ENCODE measurements around the gene VEGFA. TPM values are rescaled to one million over a fixed set of nuclear protein-coding genes. Genes with fewer than 3 reads are reported as not detected.

The VEGFA gene
- total RNA-seq, 6 donors from 2014 or later: 129 to 564 (median 261) TPM

- 81 to 83% methylated on average over 4 of the region's 4 CpGs for WGBS, 2 donors
- H3K4me1 ChIP-seq: peaks cover 3 to 32% (median 19%) of the 10 kb centered on the region in 4 donors
- DNase-seq: no peak
- no peak for ATAC-seq (ENCODE audit: low FRiP score in 2 of 2)
- no peak overlapping the region for H3K27ac ChIP-seq
- no peaks in the 10 kb centered on the region for H3K9me3 ChIP-seq
- H3K36me3 ChIP-seq: no peaks in the 10 kb centered on the region
- no peaks in the 10 kb centered on the region for H3K27me3 ChIP-seq
- no peak overlapping the region for H3K4me3 ChIP-seq
- TF ChIP-seq CTCF (IDR thresholded peaks at IDR 0.05) (no peak), POLR2AphosphoS5 (IDR thresholded peaks at IDR 0.05) (no peak), POLR2A (IDR thresholded peaks at IDR 0.05) (no peak), EP300 (IDR thresholded peaks at IDR 0.05) (no peak)
Observed at GRCh38 chr6:43821101-43821886, 51.3 kb downstream of the VEGFA start.

DNA sequence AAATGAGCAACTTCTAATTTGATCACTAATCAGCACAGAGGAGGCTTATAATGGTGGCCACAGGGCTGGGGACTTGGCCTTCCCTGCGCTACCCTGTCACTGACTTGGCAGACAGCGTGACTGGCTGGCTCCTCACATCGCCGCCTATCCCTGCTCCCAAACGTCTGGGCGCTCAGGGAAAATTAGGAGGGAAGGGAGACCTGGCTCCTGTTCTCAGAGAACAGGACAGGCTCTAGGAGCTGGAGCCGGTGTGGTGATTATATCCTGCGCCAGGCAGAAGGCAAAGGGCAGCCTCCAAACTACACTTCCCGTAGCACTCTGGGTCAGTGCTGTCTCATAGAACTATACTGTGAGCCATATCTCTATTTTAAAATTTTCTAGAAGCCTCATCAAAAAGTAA, 53.4 kb downstream of the VEGFA start:
- Histone ChIP-seq H3K27ac (peak overlapping the region in 1 of 4 donors; percentile 18), H3K9me3 (no peaks in the 10 kb centered on the region), H3K4me1 (peaks cover 3 to 43% (median 22%) of the 10 kb centered on the region in 4 donors), H3K27me3 (no peaks in the 10 kb centered on the region), H3K4me3 (no peak overlapping the region), H3K36me3 (no peaks in the 10 kb centered on the region)
- ATAC-seq (ENCODE audit: low FRiP score in 2 of 2) (no peak), DNase-seq (no peak)
- 81 to 88% methylated on average over 8 to 9 of the region's 9 CpGs for WGBS, 2 donors
- TF ChIP-seq CTCF (IDR thresholded peaks at IDR 0.05) (no peak), EP300 (IDR thresholded peaks at IDR 0.05) (no peak), POLR2A (IDR thresholded peaks at IDR 0.05) (no peak), POLR2AphosphoS5 (IDR thresholded peaks at IDR 0.05) (no peak)

- peaks cover 3 to 39% (median 22%) of the 10 kb centered on the region in 4 donors for H3K4me1 ChIP-seq
- H3K9me3 ChIP-seq: no peaks in the 10 kb centered on the region
- peak overlapping the region in 3 of 4 donors; percentile 22 to 63 (median 53) for H3K27ac ChIP-seq
- H3K36me3 ChIP-seq: no peaks in the 10 kb centered on the region
- 28 to 43% methylated on average over 7 to 11 of the region's 11 CpGs for WGBS, 2 donors
- TF ChIP-seq POLR2A (IDR thresholded peaks at IDR 0.05): peak in 1 of 4 donors; percentile 9
- peak in 1 of 2 donors; percentile 37 for TF ChIP-seq POLR2AphosphoS5 (IDR thresholded peaks at IDR 0.05)
- TF ChIP-seq EP300 (IDR thresholded peaks at IDR 0.05): peak in 1 of 4 donors; percentile 63
- peak in 1 of 6 experiments; percentile 2 for TF ChIP-seq CTCF (IDR thresholded peaks at IDR 0.05)
- no peaks in the 10 kb centered on the region for H3K27me3 ChIP-seq
- H3K4me3 ChIP-seq: peak overlapping the region in 1 of 4 donors; percentile 6
- DNase-seq (peak in 1 of 2 donors; percentile 77), ATAC-seq (ENCODE audit: low FRiP score in 2 of 2) (peak; percentile 61 to 88)
Observed at GRCh38 chr6:43823879-43824702, 54.1 kb downstream of the VEGFA start.

GRCh38 chr6:43824703-43825064, 54.7 kb downstream of the VEGFA start:
- H3K27ac ChIP-seq: peak overlapping the region in 3 of 4 donors; percentile 22 to 63 (median 53)
- TF ChIP-seq CTCF (IDR thresholded peaks at IDR 0.05) (no peak), EP300 (IDR thresholded peaks at IDR 0.05) (no peak)
- 32 to 43% methylated on average over 2 of the region's 2 CpGs for WGBS, 2 donors
- ATAC-seq (ENCODE audit: low FRiP score in 2 of 2): no peak
- peak overlapping the region in 1 of 4 donors; percentile 6 for H3K4me3 ChIP-seq
- H3K9me3 ChIP-seq: no peaks in the 10 kb centered on the region
- no peaks in the 10 kb centered on the region for H3K27me3 ChIP-seq
- H3K36me3 ChIP-seq: no peaks in the 10 kb centered on the region
- H3K4me1 ChIP-seq: peaks cover 3 to 35% (median 22%) of the 10 kb centered on the region in 4 donors
- no peak for DNase-seq
